SIG-M5 treated with dmso at 0.1 percent for 504 hours (cell line): ENCODE data around the gene TIAM1.

Source experiments
- DNase-seq: peaks from one replicate; lab custom pipeline; 2025; ENCODE audit not compliant: unreplicated experiment; lab: John Stamatoyannopoulos, UW

Gene TIAM1

DNA sequence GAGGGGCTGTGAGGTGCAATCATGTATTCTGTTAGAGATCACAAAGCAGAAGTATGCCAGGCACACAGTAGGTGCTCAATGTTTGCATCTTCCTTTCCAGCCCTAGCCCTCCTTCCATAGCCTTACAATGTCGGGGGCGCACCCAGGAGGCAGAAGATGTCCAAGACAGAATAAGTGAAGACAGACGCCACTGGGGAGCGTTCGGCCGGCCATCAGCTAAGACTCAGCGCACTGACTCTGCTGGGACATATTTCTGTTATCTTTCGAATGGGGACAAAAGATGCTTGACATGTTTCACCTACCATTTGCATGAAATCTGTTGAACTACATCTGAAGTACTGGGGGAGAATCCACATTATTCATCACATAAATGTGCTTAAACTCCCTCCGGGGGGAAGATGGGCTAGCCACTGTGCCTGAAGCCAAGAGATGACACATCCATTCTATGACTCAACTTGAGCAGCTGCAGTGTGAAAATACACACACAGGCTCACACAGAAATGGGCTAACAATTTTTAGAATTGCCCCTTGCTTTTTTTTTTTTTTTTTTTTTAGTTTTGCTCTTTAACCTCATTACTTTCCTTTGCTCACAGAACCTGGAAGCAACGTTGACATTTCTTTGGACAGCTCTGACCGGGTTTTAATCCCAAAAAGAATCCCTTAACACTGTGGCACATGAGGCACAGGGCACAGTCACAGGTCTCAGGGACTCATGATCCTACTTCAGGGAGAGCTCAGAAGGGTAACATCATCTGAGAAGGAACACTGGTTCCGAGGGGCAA, 7.9 kb downstream of the TIAM1 start:
- DNase-seq, result no peak

DNA sequence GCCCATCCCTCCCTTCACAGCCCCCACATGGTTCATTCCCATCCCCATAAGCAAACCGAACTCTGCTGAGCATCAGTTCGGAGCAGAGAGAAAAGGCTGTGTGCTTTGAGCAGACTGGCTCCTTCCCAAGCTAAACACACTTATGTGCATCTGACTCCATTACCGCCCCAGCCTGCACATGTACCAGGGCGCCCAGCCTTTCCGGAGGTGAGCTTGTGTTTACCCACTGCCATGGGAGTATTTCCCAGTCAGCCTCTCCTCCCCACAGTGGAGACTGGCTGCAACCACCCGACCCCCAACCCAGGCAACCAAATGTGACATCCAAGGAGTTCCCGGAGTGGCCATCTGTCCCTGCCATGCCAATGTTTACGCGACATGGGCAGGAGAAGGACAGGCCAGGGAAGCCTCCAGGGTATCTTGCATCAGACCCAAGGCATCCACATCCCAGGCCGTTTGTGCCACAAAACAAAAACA, 9.4 kb downstream of the TIAM1 start:
- DNase-seq, result no peak

DNA sequence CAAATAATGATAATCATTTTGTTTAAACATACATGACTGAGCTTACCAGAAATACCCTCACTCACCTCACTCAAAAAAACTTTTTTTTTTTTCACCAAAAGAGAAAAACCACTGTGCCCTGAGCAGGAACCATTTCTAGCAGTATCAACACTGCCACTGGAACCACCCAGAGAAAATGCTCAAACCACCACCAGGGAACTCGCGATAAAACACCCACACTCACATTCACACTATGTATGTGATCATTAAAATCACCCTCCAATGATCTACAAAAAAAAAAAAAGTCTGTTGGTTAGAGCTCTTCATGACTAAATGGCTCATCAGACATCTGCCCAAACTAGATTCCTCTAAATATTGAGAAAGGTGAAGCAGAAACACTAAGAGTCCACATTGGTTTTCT, 11.5 kb downstream of the TIAM1 start:
- DNase-seq, result no peak

DNA sequence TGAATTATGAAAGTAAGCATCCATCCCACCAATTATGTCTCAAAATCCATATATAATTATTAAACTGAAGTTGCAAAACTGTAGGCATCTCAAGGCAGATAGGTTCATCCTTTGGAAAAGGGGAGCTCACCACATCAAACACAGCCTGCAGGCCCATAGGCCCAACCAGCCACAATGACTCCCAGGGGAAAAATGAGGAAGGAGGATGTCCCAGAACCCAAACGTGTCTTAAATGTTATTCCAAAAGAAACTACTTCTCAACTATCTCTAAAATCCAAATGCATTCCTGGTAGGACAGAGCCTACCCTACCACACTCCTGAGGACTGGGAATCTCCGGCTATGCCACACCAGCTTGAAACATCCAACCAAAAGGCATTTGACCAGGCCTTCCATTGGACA, 12.8 kb downstream of the TIAM1 start:
- no peak for DNase-seq

DNA sequence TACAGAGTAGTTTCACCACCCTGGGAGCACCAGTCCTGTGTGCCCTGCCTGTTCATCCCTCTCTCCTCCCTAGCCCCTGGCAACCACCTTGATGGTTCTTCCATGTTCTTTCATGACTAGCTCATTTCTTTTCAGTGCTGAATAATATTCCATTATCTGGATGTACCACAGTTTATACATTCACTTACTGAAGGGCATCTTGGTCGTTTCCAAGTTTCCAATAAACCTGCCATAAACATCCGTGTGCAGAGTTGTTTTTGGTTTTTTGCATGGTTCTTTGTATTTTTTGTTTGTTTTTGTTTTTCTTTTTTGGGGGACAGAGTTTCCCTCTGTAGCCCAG, 13.9 kb downstream of the TIAM1 start:
- DNase-seq, result no peak

DNA sequence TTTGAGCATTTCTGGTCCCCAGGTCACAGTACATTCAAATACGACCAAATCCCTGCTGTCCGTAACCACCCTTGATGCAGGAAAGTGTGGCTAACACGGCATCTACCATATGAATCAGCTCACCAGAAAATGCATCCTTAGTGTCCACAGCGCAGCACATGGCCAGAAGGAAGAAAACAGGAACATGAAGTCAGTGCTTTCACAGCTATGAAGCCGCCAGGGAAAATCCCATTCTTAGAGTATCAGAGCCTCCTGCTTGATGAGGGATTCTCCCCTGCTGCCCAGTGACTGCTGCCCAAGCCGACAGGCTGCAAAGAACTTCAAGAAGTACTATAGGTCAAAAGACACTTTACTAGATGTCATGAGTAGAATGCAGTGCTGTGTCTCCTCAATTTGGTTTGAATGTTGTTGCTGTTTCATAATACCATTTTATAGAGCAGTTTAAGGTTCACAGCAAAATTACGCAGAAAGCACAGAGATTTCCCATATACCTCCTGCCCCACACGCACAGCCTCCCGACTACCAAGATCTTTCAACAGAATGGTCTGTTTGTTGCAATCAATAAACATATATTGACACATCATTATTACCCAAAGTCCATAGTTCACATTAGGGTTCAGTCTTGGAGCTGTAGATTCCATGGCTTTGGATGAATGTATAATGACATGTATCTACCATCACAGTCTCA, 14.5 kb downstream of the TIAM1 start:
- no peak for DNase-seq

DNA sequence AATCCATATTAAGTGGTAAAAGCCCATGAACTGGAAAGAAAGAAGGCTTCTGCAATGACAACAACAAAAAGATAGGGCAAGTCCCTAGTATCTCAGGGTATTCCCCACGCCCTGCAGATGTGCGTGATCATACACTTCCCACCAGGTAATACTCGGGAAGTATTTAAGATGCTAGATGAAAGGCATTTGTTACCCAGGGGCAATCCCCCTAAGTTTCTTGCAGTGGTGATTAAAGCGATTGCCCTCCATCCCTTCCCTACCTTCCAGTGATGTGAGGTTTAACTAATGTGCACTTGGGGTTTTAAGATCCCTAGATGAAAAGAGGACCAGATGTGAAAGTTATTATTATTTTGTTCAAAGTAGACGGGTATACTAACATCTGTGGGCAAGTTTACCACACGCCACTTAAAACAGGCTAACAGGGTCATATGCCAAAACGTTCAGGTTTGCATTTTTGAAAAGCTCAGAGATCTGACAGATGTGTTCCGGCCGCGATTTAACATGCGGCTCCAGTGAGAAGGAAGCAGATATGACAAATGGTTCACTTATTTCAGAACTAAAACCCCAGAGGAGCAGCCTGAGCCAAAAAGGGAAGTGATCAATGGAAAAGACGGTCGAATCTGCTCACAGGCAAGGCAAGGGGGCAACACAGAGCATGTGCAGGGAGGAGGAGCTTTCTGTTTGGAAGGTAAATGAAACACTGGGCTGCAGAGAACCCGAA, 17.4 kb downstream of the TIAM1 start:
- DNase-seq, result peak; percentile 50

DNA sequence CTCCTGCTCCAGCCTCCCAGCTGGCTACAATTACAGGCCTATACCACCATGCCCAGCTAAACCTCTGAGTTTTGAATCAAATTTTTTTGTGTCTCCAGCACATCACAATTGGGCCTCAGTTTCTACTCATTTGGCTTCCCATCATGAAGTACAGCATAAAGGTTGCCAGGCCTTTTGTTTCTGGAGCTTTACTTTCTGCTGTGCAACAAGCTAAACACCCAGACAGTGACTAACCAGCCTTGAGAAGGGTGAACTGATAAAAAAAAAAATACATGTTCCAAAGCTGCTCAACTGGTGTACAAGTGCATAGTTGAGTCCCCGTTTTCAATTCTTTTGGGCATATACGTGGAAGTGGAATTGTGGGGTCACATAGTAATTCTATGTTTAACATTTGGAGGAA, 25.1 kb downstream of the TIAM1 start:
- DNase-seq, result no peak

DNA sequence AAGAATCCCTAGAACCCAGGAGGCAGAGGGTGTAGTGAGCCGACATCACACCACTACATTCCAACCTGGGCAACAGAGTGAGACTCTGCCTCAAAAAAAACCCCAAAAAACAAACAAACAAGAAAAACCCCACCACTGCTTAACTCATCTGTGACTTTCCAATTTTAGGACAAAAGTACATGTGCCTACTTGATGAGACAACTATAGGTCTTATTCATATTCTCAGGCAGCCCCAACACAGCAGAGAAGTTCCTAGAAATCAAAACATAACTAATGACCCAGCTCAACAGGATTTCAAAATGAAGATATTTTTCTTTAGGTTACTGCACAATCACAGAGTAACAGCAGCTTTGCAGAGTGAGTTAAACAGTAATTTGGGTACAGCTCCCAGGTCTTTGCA, 26.4 kb downstream of the TIAM1 start:
- DNase-seq, result no peak

DNA sequence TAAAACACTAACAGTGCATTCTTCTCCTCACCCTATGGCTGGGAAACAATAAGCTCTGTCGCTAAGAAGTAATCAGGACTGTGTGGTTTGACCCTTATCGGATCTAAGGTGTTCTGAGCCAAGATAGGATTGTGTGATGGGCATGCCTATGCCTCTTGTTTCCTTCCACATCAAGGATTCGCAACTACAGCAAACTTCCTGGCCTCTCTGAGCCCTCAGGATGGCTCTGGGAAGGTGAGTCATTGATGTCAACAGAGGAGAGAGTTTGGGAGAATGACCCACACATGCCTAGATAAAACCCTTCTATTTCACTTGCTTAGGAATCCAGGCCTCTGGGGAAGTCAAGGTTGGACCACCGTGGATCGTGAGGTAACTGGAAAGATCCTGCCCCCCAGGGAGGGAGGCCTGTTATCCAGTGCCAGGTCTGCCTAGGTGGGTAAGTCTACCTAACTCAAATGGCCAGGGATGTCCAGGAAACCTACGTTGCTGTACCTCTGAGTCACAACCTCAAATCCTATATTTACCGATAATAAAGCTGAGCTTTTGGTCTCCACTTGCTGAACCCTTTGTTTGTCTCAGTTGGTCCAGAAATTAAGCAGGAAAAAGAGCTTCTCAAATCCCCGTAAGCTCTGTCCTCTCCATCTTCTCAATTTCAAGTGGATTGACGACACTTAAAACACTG, 27.4 kb downstream of the TIAM1 start:
- no peak for DNase-seq

DNA sequence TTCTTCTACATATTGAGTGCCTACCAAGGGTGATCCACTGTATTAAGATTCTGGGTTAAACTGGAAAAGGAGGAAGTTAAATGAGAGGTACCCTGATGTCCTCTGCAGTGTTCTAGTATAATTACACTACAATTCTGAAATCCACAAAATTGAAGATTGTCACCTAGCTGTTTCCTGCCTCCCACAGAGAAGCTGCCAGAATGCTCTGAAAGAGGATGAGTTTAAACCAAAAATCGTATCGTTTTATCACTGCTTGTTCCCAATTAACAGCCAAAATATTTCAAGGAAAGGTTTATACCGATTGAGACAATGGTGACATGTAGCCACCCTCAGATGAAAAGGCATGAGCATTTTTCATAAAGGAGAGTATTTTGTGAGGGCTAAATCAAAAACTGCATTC, 28.0 kb downstream of the TIAM1 start:
- no peak for DNase-seq

DNA sequence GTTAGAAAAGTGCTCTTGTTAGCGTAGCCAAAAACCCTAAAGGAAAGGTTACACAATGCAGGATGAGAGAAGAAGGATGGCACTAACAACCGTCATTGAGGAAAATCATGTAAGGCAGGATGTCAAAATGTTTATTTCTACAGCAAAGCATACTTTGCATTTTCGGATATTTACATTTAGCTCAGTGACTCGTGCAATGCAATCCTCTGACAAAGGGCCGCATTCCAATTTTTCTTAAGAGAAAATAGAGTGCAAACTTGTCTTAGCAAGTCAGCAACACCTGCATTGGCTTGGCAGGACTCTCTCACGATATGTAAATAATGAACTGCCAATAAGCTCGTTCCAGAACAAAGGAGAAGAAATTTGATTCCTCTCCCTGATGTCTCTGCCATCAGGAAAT, 33.3 kb downstream of the TIAM1 start:
- no peak for DNase-seq

DNA sequence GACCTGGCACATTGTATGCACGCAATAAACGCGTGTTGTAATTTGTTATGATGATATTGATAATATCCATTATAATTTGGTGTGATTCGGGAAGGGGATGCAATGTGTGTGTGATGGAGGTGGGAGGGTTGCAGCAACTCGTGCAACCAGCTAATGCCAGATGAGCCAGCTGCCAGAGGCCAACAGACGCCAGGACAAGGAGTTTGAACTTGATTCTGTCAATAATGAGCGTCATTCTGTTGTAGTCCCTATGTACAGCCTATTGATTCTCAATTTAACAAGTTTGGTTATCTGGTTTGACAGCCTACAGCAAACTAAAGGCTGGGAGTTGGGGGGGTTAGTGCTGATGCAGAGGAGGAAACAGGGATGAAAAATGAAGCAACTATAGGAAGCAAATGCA, 35.5 kb downstream of the TIAM1 start:
- DNase-seq, result no peak

DNA sequence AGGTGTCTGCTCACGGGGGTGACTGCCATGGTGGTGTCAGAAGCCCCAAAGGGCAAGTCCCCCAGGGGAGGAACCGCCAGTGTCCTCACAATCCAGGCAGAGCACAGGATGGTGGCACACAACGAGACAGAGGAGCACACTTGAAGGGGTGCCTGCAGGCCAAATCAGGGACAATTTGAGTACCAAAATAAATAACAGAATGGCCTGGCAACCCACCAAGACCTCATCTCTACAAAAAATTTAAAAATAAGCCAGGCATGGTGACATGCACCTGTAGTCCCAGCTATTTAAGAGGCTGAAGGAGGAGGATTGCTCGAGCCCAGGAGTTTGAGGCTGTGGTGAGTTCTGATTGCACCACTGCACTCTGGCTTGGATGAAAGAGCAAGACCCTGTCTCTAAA, 38.2 kb downstream of the TIAM1 start:
- DNase-seq, result no peak

DNA sequence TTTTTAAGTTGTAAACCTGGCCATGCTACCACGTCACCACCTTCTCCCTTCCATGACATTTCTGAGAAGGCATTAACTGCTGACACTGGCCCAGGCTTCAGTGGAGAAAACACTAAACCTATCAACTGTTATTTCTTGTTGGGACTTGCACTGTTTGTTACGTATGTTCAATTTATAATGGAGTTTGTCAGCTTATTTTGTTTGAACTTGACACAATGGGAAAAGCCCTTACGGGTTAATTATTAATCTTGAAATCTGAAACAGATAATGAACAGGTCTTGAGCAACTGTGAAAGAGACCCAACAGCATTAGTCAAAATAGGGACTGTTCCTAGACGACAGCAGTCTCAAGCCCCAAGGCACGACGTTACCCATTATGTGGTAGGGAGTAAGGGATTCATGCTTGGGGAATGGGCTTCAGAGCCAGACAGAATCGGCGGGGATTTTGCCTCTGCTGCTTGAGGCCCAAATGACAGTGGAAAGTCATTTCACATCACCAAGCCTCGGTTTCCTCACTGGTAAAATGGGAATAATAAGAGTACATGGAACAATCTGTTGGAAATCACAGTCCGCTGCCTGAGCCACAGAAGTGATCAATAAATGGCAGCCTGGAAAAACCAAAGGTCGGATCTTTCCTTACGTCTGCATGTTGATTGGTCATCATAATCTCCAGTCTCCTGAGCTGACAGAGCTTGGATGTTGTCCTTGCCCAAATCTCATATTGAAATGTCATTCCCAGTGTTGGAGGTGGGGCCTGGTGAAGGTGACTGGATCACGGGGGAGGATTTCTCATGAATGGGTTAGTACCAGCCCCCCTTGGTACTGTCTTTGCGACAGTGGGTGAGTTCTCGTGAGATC, 44.5 kb downstream of the TIAM1 start:
- DNase-seq, result no peak

DNA sequence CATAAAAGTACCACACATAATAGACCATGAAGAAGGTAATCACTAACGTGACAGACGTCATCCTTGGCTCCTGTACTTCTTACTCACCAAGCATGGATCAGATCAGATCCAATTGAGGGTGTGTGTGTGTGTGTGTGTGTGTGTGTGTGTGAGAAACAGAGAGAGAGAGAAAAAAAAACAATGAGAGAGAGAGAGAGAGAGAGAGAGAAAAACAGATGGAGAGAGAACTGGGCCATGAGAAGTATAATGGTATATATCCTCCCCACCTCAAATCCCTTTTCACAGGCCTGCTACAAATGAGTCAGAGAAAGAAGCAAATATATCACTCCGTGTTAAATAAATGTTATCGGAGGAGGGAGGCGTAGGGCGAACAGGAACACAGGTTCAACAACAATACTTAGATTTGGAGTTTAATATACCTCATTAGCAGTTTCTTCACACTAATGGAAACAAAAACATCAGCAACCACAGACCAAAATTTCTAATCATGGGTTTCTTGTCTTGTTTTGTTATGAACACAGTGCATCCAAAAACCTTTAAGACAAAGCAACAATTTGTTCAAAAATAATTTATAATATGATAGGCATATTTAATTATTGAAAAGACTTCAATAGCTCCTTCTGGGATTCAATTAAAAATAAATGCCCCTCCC, 45.3 kb downstream of the TIAM1 start:
- DNase-seq, result no peak

DNA sequence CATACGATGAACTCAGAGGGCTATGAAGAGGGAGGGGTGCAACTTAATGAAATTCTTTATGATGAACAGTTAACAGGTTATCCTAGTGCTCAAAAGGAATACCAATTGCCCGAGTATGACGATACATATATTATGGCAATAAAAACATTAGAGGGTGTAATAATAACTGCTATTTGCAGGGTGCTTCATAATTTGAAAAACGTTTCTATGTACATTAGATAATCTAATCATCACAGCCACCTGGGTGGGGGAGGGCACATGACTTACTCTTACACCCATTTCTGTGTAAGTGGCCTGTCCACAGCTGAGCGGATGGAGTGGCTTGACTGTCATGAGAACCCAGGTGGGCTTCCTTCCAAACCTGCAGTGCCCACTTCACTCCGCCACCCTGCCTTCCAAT, 46.3 kb downstream of the TIAM1 start:
- no peak for DNase-seq

DNA sequence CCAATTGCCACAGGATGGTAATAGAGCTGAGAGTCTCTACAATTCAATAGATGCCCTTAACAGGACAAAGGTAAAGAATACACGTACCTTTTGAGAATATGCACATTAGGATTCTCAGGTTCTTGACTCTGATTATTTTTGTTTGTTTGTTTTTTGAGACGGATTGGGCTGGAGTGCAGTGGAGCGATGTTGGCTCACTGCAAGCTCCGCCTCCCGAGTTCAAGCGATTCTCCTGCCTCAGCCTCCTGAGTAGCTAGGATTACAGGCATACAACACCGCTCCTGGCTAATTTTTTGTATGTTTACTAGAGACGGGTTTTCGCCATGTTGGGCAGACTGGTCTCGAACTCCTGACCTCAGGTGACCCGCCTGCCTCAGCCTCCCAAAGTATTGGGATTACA, 48.4 kb downstream of the TIAM1 start:
- no peak for DNase-seq

DNA sequence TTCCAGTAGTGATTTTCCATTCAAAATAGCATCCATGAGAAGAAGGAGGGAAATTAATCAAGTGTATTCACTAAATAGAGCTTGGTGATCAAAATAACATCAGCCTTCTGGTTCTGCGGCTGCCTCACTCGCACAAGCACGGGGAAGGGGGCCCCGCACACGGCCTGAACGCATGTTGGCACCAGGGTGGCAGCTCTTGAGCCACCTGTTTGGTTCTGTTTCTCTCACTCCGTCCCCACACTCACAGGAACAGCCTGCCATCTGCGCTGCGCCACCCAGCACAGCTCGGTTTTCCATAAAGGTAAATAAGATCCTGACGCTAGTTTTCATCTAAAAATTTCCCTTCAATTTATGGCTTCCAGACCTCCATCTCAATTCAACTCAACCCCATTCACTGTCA, 49.4 kb downstream of the TIAM1 start:
- no peak for DNase-seq

DNA sequence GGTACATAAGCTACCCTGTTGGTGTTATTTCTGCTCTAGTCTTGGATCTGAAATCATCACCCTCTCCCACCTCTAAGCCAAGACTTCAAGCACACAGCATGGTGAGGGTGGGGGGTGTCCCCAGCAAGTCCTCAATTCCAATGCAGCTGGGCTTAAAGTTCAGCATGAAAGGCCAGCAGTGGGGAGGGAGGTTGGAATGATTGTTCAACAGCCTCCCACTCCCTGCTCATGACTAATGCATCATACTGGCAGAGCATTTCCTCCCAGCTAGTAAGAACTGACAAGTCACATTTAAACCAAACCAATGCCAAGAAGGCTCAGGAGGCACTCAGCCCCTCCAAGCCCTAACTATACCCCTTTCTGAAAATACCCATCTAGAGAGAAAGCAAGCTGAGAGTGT, 50.1 kb downstream of the TIAM1 start:
- no peak for DNase-seq
